Measurements from ENCODE around the gene PDE1C.
A peak's percentile ranks its signal among the peaks of the same experiment; 100 is the strongest.

The PDE1C gene

DNA sequence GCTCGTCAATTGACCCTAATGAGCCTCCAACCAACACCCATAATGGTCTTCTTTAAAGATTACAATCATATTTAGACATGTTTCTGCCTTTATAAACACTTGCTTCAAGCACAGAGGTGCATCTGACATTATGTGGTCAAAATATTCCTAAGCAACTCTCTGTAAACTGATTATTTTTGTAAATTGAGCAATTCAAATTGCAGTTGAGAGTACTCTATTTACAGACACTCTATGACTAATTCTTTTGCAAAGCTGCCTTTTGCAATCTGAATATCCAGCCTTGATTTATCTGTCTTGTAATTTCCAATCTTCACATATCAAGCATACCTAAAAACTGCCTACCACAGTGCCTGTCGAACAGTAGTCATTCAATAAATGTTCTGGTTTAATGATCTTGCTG, 112.0 kb downstream of the PDE1C start:
- ATAC-seq (ENCODE audit: low read depth) (peak; percentile 58; the same call in 1 of the 3 replicates), DNase-seq (ENCODE audit: low spot score) (no peak)
- Histone ChIP-seq H3K36me3 (ENCODE audit: low read depth) (no peaks in the 10 kb centered on the region), H3K4me3 (ENCODE audit: severe bottlenecking) (no peak overlapping the region), H3K27ac (ENCODE audit: poor library complexity, severe bottlenecking) (no peak overlapping the region), H3K27me3 (ENCODE audit: insufficient read depth, poor library complexity, severe bottlenecking) (no peaks in the 10 kb centered on the region), H3K4me1 (ENCODE audit: insufficient read depth, poor library complexity, severe bottlenecking) (peaks cover 19% of the 10 kb centered on the region), H3K9me3 (ENCODE audit: severe bottlenecking) (no peaks in the 10 kb centered on the region)
- TF ChIP-seq, protein P1, sequence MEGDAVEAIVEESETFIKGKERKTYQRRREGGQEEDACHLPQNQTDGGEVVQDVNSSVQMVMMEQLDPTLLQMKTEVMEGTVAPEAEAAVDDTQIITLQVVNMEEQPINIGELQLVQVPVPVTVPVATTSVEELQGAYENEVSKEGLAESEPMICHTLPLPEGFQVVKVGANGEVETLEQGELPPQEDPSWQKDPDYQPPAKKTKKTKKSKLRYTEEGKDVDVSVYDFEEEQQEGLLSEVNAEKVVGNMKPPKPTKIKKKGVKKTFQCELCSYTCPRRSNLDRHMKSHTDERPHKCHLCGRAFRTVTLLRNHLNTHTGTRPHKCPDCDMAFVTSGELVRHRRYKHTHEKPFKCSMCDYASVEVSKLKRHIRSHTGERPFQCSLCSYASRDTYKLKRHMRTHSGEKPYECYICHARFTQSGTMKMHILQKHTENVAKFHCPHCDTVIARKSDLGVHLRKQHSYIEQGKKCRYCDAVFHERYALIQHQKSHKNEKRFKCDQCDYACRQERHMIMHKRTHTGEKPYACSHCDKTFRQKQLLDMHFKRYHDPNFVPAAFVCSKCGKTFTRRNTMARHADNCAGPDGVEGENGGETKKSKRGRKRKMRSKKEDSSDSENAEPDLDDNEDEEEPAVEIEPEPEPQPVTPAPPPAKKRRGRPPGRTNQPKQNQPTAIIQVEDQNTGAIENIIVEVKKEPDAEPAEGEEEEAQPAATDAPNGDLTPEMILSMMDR (IDR thresholded peaks at IDR 0.05; ENCODE audit: poor library complexity, severe bottlenecking): no peak

DNA sequence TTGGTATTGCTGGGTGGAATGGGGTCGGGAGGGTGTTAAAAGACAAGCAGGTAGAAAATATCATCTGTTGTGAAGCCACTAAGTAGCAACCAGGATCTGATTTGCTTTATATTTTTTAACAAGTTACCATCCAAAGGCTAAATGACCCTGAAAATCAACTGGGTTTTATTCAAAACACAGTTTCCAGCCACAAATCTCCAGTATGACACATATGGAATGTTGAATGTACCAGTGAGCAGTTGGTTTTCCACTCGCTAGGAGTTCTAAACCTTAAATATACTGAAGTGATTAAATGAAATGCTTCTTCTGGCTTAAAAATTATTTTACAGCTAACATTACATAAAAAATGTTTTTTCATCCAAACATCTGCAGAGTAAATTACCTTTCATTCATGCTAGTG, 112.5 kb downstream of the PDE1C start:
- Histone ChIP-seq H3K9me3 (ENCODE audit: severe bottlenecking) (no peaks in the 10 kb centered on the region), H3K4me3 (ENCODE audit: severe bottlenecking) (no peak overlapping the region), H3K27me3 (ENCODE audit: insufficient read depth, poor library complexity, severe bottlenecking) (no peaks in the 10 kb centered on the region), H3K27ac (ENCODE audit: poor library complexity, severe bottlenecking) (no peak overlapping the region), H3K36me3 (ENCODE audit: low read depth) (no peaks in the 10 kb centered on the region), H3K4me1 (ENCODE audit: insufficient read depth, poor library complexity, severe bottlenecking) (peaks cover 19% of the 10 kb centered on the region)
- DNase-seq (ENCODE audit: low spot score) (no peak), ATAC-seq (ENCODE audit: low read depth) (no peak)
- TF ChIP-seq, protein P1 (IDR thresholded peaks at IDR 0.05; ENCODE audit: poor library complexity, severe bottlenecking): no peak

DNA sequence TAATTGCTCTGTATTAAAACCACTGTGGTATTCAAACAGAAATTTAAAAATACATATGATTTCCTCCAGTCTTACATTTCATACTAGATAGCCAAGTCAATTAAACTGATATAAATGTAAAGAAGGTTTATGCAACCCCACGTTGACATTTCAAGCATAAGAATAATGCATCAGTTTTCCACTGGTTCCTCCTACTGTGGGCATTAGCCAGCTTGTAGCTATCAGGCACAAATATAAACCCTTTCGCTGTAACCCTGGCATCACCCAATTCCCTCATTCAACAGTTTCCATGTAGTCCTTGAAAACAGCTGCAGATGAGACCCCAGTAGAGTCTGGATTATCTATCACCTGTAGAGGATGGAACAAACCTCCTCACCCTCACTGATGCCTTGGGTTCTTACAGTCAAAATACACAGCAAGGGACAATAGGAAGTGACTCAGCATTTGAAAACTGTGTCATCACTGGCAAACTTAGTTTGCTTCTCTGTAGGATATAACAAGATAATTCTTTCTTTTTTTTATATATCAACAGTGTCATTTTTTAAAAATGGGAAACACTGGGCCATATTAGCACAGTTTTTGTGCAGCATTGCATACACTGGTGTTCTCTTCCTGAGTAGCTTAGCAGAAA, 113.0 kb downstream of the PDE1C start:
- TF ChIP-seq, protein P1 (IDR thresholded peaks at IDR 0.05; ENCODE audit: poor library complexity, severe bottlenecking): no peak
- Histone ChIP-seq H3K4me3 (ENCODE audit: severe bottlenecking) (no peak overlapping the region), H3K9me3 (ENCODE audit: severe bottlenecking) (no peaks in the 10 kb centered on the region), H3K36me3 (ENCODE audit: low read depth) (no peaks in the 10 kb centered on the region), H3K27me3 (ENCODE audit: insufficient read depth, poor library complexity, severe bottlenecking) (no peaks in the 10 kb centered on the region), H3K27ac (ENCODE audit: poor library complexity, severe bottlenecking) (peak overlapping the region; percentile 1), H3K4me1 (ENCODE audit: insufficient read depth, poor library complexity, severe bottlenecking) (peaks cover 19% of the 10 kb centered on the region)
- ATAC-seq (ENCODE audit: low read depth) (peak; percentile 56; the same call in 1 of the 3 replicates), DNase-seq (ENCODE audit: low spot score) (no peak)

DNA sequence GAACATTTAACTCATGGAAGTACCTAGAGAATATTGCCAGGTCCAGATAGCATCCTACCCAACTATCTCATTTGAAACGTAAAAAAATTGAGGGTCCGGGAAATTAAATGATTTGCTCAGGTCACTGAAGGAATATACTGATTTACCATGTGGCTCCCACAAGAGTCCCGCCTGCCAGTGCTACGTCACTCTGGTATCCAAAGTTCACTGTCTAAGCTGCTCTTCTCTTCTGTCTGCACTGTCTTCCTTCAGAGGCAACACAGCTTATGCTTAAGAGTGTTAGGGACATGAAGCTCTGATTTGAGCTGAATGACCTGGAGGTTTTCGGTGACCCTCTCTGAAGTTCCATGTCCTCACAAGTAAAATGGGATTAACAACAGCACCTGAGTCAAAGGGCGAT, 114.6 kb downstream of the PDE1C start:
- Histone ChIP-seq H3K9me3 (ENCODE audit: severe bottlenecking) (no peaks in the 10 kb centered on the region), H3K27ac (ENCODE audit: poor library complexity, severe bottlenecking) (no peak overlapping the region), H3K27me3 (ENCODE audit: insufficient read depth, poor library complexity, severe bottlenecking) (no peaks in the 10 kb centered on the region), H3K4me1 (ENCODE audit: insufficient read depth, poor library complexity, severe bottlenecking) (peaks cover 22% of the 10 kb centered on the region), H3K4me3 (ENCODE audit: severe bottlenecking) (no peak overlapping the region), H3K36me3 (ENCODE audit: low read depth) (no peaks in the 10 kb centered on the region)
- TF ChIP-seq, protein P1 (IDR thresholded peaks at IDR 0.05; ENCODE audit: poor library complexity, severe bottlenecking): no peak
- DNase-seq (ENCODE audit: low spot score): no peak
- no peak for ATAC-seq (ENCODE audit: low read depth)

DNA sequence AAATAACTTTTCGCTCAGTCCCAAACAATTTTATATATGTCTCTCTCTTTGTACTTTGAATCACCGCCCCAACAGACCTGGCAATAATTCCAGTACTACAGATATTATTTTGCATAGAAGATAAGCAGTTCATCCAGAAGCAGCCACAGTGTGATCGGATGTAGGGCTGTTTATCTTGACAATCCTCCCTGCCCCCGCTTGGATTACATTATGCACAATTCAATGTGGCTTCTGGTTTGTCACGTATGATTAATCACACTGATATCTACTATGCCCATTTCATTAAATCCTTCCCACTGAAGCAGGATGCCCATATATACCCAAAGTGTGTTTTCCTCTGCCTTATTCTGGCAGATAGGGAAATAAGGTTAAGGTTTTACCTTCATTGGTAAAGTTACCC, 115.2 kb downstream of the PDE1C start:
- DNase-seq (ENCODE audit: low spot score) (no peak), ATAC-seq (ENCODE audit: low read depth) (no peak)
- Histone ChIP-seq H3K27me3 (ENCODE audit: insufficient read depth, poor library complexity, severe bottlenecking) (no peaks in the 10 kb centered on the region), H3K27ac (ENCODE audit: poor library complexity, severe bottlenecking) (no peak overlapping the region), H3K4me3 (ENCODE audit: severe bottlenecking) (no peak overlapping the region), H3K4me1 (ENCODE audit: insufficient read depth, poor library complexity, severe bottlenecking) (peaks cover 29% of the 10 kb centered on the region), H3K36me3 (ENCODE audit: low read depth) (no peaks in the 10 kb centered on the region), H3K9me3 (ENCODE audit: severe bottlenecking) (no peaks in the 10 kb centered on the region)
- TF ChIP-seq, protein P1 (IDR thresholded peaks at IDR 0.05; ENCODE audit: poor library complexity, severe bottlenecking): no peak

All from RWPE2 (cell line).